GM21390 (cell line): ENCODE results near the gene SPDYE4.
"Not testable (repeated sequence)": the region's sequence is repeated elsewhere in the genome, so short reads cannot be mapped to it uniquely, and the experiment has no call there.

ENCODE experiments used
- ATAC-seq: cut with Tn5 transposase; IDR thresholded peaks from one replicate; pipeline ENCODE4 v1.9.1; 2021; ENCODE audit not compliant: unreplicated experiment

Gene SPDYE4

GRCh38 chr17:8758137-8758596 lies at the start of gene SPDYE4:
TSS of gene SPDYE4 (minus strand) at chr17:8758546. CDS start at chr17:8758382, 164 bp downstream.
- ATAC-seq, result no peak

- ATAC-seq, result peak; percentile 86
Observed at GRCh38 chr17:8806926-8807550, 48.7 kb upstream of the SPDYE4 start.

GRCh38 chr17:8806253-8806925 lies 48.0 kb upstream of the SPDYE4 start:
- no peak for ATAC-seq

GRCh38 chr17:8805396-8805795 lies 47.0 kb upstream of the SPDYE4 start:
- ATAC-seq, result not testable (repeated sequence)

- no peak for ATAC-seq
Observed at GRCh38 chr17:8803531-8804420, 45.4 kb upstream of the SPDYE4 start.

GRCh38 chr17:8801135-8801840 lies 42.9 kb upstream of the SPDYE4 start:
- no peak for ATAC-seq

GRCh38 chr17:8800656-8801055 lies 42.3 kb upstream of the SPDYE4 start:
- no peak for ATAC-seq

- ATAC-seq, result no peak
Observed at GRCh38 chr17:8799570-8800212, 41.3 kb upstream of the SPDYE4 start.

- ATAC-seq, result no peak
Observed at GRCh38 chr17:8798846-8799569, 40.7 kb upstream of the SPDYE4 start, which contains the start of gene MFSD6L. TSS of gene MFSD6L (minus strand) at chr17:8799365. CDS start at chr17:8799120, 245 bp downstream.

- ATAC-seq, result no peak
Observed at GRCh38 chr17:8798176-8798845, 40.0 kb upstream of the SPDYE4 start.

GRCh38 chr17:8797621-8798175 lies 39.4 kb upstream of the SPDYE4 start:
- ATAC-seq, result no peak

GRCh38 chr17:8794636-8795035 lies 36.3 kb upstream of the SPDYE4 start:
- no peak for ATAC-seq

GRCh38 chr17:8793649-8794048 lies 35.3 kb upstream of the SPDYE4 start:
- ATAC-seq, result no peak

GRCh38 chr17:8792646-8793045 lies 34.3 kb upstream of the SPDYE4 start:
- no peak for ATAC-seq

GRCh38 chr17:8791910-8792270 lies 33.5 kb upstream of the SPDYE4 start:
- no peak for ATAC-seq

GRCh38 chr17:8791248-8791909 lies 33.0 kb upstream of the SPDYE4 start:
- no peak for ATAC-seq

- no peak for ATAC-seq
Observed at GRCh38 chr17:8789743-8790142, 31.4 kb upstream of the SPDYE4 start.

GRCh38 chr17:8788998-8789397 lies 30.7 kb upstream of the SPDYE4 start:
- no peak for ATAC-seq
